Natural killer cell (primary cell): Measurements from ENCODE around the gene TTC7B. TPM values are rescaled to one million over a fixed set of nuclear protein-coding genes. Genes with fewer than 3 reads are reported as not detected.

Source experiments
- ATAC-seq, 3 donors: fragments of 150-1000 bp in 2 of 3; fragments of 200-7000 bp in 1 of 3; cut with Tn5 transposase; 1 replicate in 1 of 3; 2 replicates in 2 of 3; pipeline ENCODE4 v1.10.0; 2021; ENCODE audit warnings: mild to moderate bottlenecking in 2 of 3, moderate library complexity in 2 of 3
- DNase-seq, 2 donors: peaks; one replicate each; pipeline versions ENCODE4 v3.0.0 to v3.0.0-alpha.2; 2013 to 2021; ENCODE audit warnings: mixed read lengths in 1 of 2
- H3K27ac ChIP-seq: one replicate; pipeline ENCODE4 v1.5.1; 2013; ENCODE audit warnings: mild to moderate bottlenecking, low read length
- H3K27me3 ChIP-seq: one replicate; pipeline ENCODE4 v1.6.1; 2013; ENCODE audit warnings: low read length; ENCODE audit not compliant: control insufficient read depth, insufficient read depth
- H3K36me3 ChIP-seq: one replicate; pipeline ENCODE4 v1.6.1; 2013; ENCODE audit warnings: low read length; ENCODE audit not compliant: control insufficient read depth, insufficient read depth
- H3K4me1 ChIP-seq: one replicate; pipeline ENCODE4 v1.6.1; 2013; ENCODE audit warnings: low read length; ENCODE audit not compliant: control insufficient read depth, insufficient read depth
- H3K4me3 ChIP-seq: one replicate; pipeline ENCODE4 v1.5.1; 2013; ENCODE audit warnings: low read length
- H3K9me3 ChIP-seq: one replicate; pipeline ENCODE4 v1.6.1; 2013; ENCODE audit warnings: low read length; ENCODE audit not compliant: control insufficient read depth, insufficient read depth
- H3K27ac Mint-ChIP-seq, 2 donors: one replicate each; pipeline ENCODE4 v1.8.0; 2022; ENCODE audit warnings: mild to moderate bottlenecking in 2 of 2, mixed read lengths in 2 of 2, moderate library complexity in 1 of 2
- H3K27me3 Mint-ChIP-seq, 2 donors: one replicate each; pipeline ENCODE4 v1.8.0; 2022; ENCODE audit warnings: low read depth in 2 of 2, mixed read lengths in 2 of 2
- H3K36me3 Mint-ChIP-seq: one replicate; pipeline ENCODE4 v1.8.0; 2022; ENCODE audit warnings: mixed read lengths
- H3K4me1 Mint-ChIP-seq, 2 donors: one replicate each; pipeline ENCODE4 v1.8.0; 2022; ENCODE audit warnings: mixed read lengths in 2 of 2
- H3K4me3 Mint-ChIP-seq: one replicate; pipeline ENCODE4 v1.8.0; 2022; ENCODE audit warnings: mild to moderate bottlenecking, moderate library complexity, mixed read lengths
- H3K9me3 Mint-ChIP-seq, 2 donors: one replicate each; pipeline ENCODE4 v1.8.0; 2022; ENCODE audit warnings: mixed read lengths in 2 of 2
- WGBS: methylation state at CpG from one replicate; pipeline ENCODE4 v1.1.7; 2013; ENCODE audit warnings: missing lambda C conversion rate; ENCODE audit not compliant: insufficient coverage; 5-methylcytosine and 5-hydroxymethylcytosine counted together
- intact Hi-C: fragments of 100-400 bp; cut with micrococcal nuclease; formaldehyde crosslinking; loops from one replicate; pipeline ENCODE4 v1.14.2; 2022
- total RNA-seq, 4 donors: library from RNA; stranded (reverse); fragments of 120-200 nt in 1 of 4; gene quantifications; one replicate each; pipeline versions ENCODE4 v1.2.3 to v1.2.4, GENCODE V29; 2013 to 2022
- TF ChIP-seq, protein P1 (sequence below): fragments of 200-600 bp; IDR thresholded peaks from one replicate; pipeline ENCODE4 v1.8.0; 2022; ENCODE audit warnings: antibody characterized with exemption

The TTC7B gene
- total RNA-seq, 3 donors from 2014 or later (not counting 1 experiment from before 2014, with no cell fraction given): 1.7 to 17.2 (median 5.9) TPM

DNA sequence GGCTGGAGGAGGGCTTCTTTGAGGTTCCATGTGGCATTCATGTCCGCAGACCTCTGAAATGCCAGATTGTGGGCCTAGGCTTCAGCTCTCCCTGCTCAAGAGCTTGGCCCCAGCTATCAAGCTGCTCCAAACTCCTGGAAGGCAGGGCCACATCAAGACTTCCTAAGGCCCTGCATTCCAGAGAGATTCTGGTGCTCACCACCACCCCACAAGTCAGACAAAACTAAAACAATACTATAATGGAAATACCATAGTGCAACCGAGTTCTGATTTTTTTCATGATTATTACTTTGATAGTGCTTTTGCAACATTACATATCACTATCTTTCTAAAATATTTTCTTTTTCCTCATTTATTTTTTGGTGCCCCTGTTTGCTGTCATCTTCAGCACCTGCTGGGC, 333.1 kb downstream of the TTC7B start:
- H3K4me3 ChIP-seq: no peak overlapping the region
- no peaks in the 10 kb centered on the region for H3K36me3 ChIP-seq
- 95% methylated on average over 2 of the region's 2 CpGs for WGBS
- H3K9me3 ChIP-seq: no peaks in the 10 kb centered on the region
- peaks cover 6 to 8% of the 10 kb centered on the region in 2 donors for H3K27me3 Mint-ChIP-seq
- peaks cover 6 to 13% of the 10 kb centered on the region in 2 donors for H3K4me1 Mint-ChIP-seq
- H3K27ac ChIP-seq: no peak overlapping the region
- ATAC-seq (no peak), DNase-seq (no peak)
- peaks cover 12% of the 10 kb centered on the region for H3K4me1 ChIP-seq
- intact Hi-C loops: no loop called here
- H3K27me3 ChIP-seq: no peaks in the 10 kb centered on the region
- no peaks in the 10 kb centered on the region for H3K36me3 Mint-ChIP-seq
- H3K4me3 Mint-ChIP-seq: no peak overlapping the region
- TF ChIP-seq, protein P1, sequence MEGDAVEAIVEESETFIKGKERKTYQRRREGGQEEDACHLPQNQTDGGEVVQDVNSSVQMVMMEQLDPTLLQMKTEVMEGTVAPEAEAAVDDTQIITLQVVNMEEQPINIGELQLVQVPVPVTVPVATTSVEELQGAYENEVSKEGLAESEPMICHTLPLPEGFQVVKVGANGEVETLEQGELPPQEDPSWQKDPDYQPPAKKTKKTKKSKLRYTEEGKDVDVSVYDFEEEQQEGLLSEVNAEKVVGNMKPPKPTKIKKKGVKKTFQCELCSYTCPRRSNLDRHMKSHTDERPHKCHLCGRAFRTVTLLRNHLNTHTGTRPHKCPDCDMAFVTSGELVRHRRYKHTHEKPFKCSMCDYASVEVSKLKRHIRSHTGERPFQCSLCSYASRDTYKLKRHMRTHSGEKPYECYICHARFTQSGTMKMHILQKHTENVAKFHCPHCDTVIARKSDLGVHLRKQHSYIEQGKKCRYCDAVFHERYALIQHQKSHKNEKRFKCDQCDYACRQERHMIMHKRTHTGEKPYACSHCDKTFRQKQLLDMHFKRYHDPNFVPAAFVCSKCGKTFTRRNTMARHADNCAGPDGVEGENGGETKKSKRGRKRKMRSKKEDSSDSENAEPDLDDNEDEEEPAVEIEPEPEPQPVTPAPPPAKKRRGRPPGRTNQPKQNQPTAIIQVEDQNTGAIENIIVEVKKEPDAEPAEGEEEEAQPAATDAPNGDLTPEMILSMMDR: no peak
- H3K27ac Mint-ChIP-seq: no peak overlapping the region
- no peaks in the 10 kb centered on the region for H3K9me3 Mint-ChIP-seq

DNA sequence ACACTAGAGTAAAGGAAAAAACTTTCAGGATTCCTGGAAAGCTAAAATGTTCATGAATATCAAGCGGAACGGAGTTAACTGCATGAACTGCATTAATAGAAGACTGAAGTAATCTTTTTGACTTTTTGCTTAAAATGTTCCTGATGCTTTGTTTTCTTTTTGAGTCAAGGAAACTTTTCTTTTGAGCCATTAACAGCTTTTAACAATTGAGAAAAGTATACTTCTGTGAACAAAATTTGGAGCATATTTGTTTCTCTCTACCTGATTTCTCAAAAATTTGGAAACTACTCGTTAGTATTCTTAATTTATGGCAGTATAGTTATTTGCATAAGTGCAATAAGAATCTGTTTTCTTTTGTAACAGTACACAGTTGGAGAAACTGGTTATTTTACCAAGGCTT, 340.9 kb downstream of the TTC7B start:
- TF ChIP-seq, protein P1: no peak
- Histone ChIP-seq H3K27ac (no peak overlapping the region), H3K4me1 (no peaks in the 10 kb centered on the region), H3K36me3 (no peaks in the 10 kb centered on the region), H3K27me3 (no peaks in the 10 kb centered on the region), H3K4me3 (no peak overlapping the region), H3K9me3 (peaks cover 8% of the 10 kb centered on the region)
- no peak overlapping the region for H3K4me3 Mint-ChIP-seq
- H3K36me3 Mint-ChIP-seq: peaks cover 11% of the 10 kb centered on the region
- H3K27me3 Mint-ChIP-seq: peaks cover 17 to 42% of the 10 kb centered on the region in 2 donors
- whole genome bisulfite sequencing: 95% methylated on average over 2 of the region's 3 CpGs
- ATAC-seq: no peak
- no peak for DNase-seq
- H3K27ac Mint-ChIP-seq: no peak overlapping the region
- no peaks in the 10 kb centered on the region for H3K4me1 Mint-ChIP-seq
- intact Hi-C loops: no loop called here
- H3K9me3 Mint-ChIP-seq: peaks cover 2 to 3% of the 10 kb centered on the region in 2 donors

Other genes starting within 250 kb of the TTC7B start
- 10 to 100 TPM; 24.1 to 28.5 (median 27.9) TPM for gene RPS6KA5, start 244.2 kb upstream of the TTC7B start, total RNA-seq